Common myeloid progenitor, CD34-positive (primary cell): ENCODE data around the gene KCTD16.

Source experiments
- CTCF ChIA-PET: fragments of 350-600 bp; sonication (Branson Sonifier 250); formaldehyde crosslinking; loops from one replicate; lab custom pipeline; 2021; ENCODE audit warnings: antibody characterized with exemption; lab: Charles Lee
- POLR2A ChIA-PET: fragments of 350-600 bp; sonication (Branson Sonifier 250); formaldehyde crosslinking; loops from one replicate; lab custom pipeline; 2021; ENCODE audit warnings: antibody characterized with exemption; lab: Charles Lee
- DNase-seq, 3 donors: peaks; one replicate each; pipeline versions ENCODE4 v3.0.0 to v3.0.0-alpha.2; 2013
- H3K27ac ChIP-seq, 2 experiments: 1 replicate in 1 of 2; 2 replicates in 1 of 2; pipeline ENCODE4 v1.7.0; 2013; ENCODE audit warnings: inconsistent platforms in 2 of 2, low read length in 2 of 2, mild to moderate bottlenecking in 2 of 2, low read depth in 1 of 2, moderate library complexity in 1 of 2; ENCODE audit not compliant: severe bottlenecking in 2 of 2, insufficient read depth in 1 of 2, poor library complexity in 1 of 2
- H3K27me3 ChIP-seq, 5 experiments: replicated peaks in 2 of 5; 1 replicate in 3 of 5; 2 replicates in 2 of 5; pipeline versions ENCODE4 v1.6.1 to v1.7.0; 2013; ENCODE audit warnings: low read length in 4 of 5, mild to moderate bottlenecking in 2 of 5, moderate library complexity in 2 of 5, inconsistent platforms in 1 of 5; ENCODE audit not compliant: insufficient read depth in 5 of 5, control insufficient read depth in 4 of 5
- H3K36me3 ChIP-seq, 4 experiments: 1 replicate in 2 of 4; 2 replicates in 2 of 4; pipeline versions ENCODE4 v1.6.1 to v1.7.0; 2013; ENCODE audit warnings: low read length in 3 of 4, control low read depth in 1 of 4, mild to moderate bottlenecking in 1 of 4; ENCODE audit not compliant: control insufficient read depth in 4 of 4, insufficient read depth in 4 of 4
- H3K4me1 ChIP-seq, 4 experiments: 1 replicate in 3 of 4; 2 replicates in 1 of 4; pipeline versions ENCODE4 v1.6.1 to v1.7.1; 2013; ENCODE audit warnings: low read length in 3 of 4, mild to moderate bottlenecking in 3 of 4, control low read depth in 1 of 4, inconsistent platforms in 1 of 4, moderate library complexity in 1 of 4; ENCODE audit not compliant: control insufficient read depth in 4 of 4, insufficient read depth in 4 of 4; ENCODE audit errors: control extremely low read depth in 1 of 4
- H3K4me3 ChIP-seq, 7 experiments: 1 replicate in 4 of 7; 2 replicates in 3 of 7; pipeline versions ENCODE4 v1.5.1 to v1.7.0; 2013; ENCODE audit warnings: mild to moderate bottlenecking in 7 of 7, low read length in 6 of 7, moderate library complexity in 6 of 7, inconsistent platforms in 2 of 7, low read depth in 2 of 7, control low read depth in 1 of 7; ENCODE audit not compliant: insufficient read depth in 4 of 7, control insufficient read depth in 1 of 7; ENCODE audit errors: extremely low read depth in 1 of 7
- H3K9me3 ChIP-seq, 5 experiments: 1 replicate in 4 of 5; 2 replicates in 1 of 5; pipeline versions ENCODE4 v1.6.1 to v1.7.1; 2013; ENCODE audit warnings: low read length in 4 of 5, mild to moderate bottlenecking in 2 of 5, inconsistent platforms in 1 of 5, low read depth in 1 of 5, moderate library complexity in 1 of 5; ENCODE audit not compliant: control insufficient read depth in 4 of 5, insufficient read depth in 2 of 5; ENCODE audit errors: control extremely low read depth in 1 of 5
- WGBS: methylation state at CpG from one replicate; pipeline ENCODE4 v1.1.5; 2013; ENCODE audit not compliant: insufficient coverage; 5-methylcytosine and 5-hydroxymethylcytosine counted together

KCTD16 gene

GRCh38 chr5:144142139-144142823, 28.4 kb upstream of the KCTD16 start:
- POLR2A ChIA-PET, result no interaction called here
- 0% methylated on average over 1 of the region's 2 CpGs for WGBS
- Histone ChIP-seq H3K4me1 (peaks cover 0 to 10% (median 3%) of the 10 kb centered on the region in 4 experiments), H3K27ac (no peak overlapping the region), H3K36me3 (no peaks in the 10 kb centered on the region), H3K27me3 (no peaks in the 10 kb centered on the region), H3K4me3 (peak overlapping the region in 1 of 7 experiments; percentile 40), H3K9me3 (no peaks in the 10 kb centered on the region)
- peak; percentile 41 to 66 (median 53) for DNase-seq
- CTCF ChIA-PET, result interaction anchor here (1.5 to 2.0 kb wide), 2 partner anchors 9 to 45 kb away, joined by 5 read pairs; no protein-coding TSS in a partner anchor

GRCh38 chr5:144142824-144143162, 27.9 kb upstream of the KCTD16 start:
- H3K4me3 ChIP-seq, result no peak overlapping the region
- peak; percentile 7 to 61 (median 33) for DNase-seq
- POLR2A ChIA-PET, result no interaction called here
- CTCF ChIA-PET, result interaction anchor here (1.5 to 2.0 kb wide), 2 partner anchors 10 to 45 kb away, joined by 5 read pairs; no protein-coding TSS in a partner anchor
- WGBS, result 29% methylated on average over 1 of the region's 1 CpG
- no peaks in the 10 kb centered on the region for H3K9me3 ChIP-seq
- H3K27me3 ChIP-seq, result no peaks in the 10 kb centered on the region
- no peaks in the 10 kb centered on the region for H3K36me3 ChIP-seq
- H3K27ac ChIP-seq, result no peak overlapping the region
- peaks cover 0 to 10% (median 3%) of the 10 kb centered on the region in 4 experiments for H3K4me1 ChIP-seq

GRCh38 chr5:144143625-144144024, 27.0 kb upstream of the KCTD16 start:
- no peaks in the 10 kb centered on the region for H3K9me3 ChIP-seq
- H3K4me3 ChIP-seq, result no peak overlapping the region
- CTCF ChIA-PET, result interaction anchor here (1.5 kb wide), 1 partner anchor 11 kb away, joined by 5 read pairs; no protein-coding TSS in a partner anchor
- H3K36me3 ChIP-seq, result no peaks in the 10 kb centered on the region
- 93% methylated on average over 1 of the region's 1 CpG for WGBS
- peaks cover 0 to 10% (median 3%) of the 10 kb centered on the region in 4 experiments for H3K4me1 ChIP-seq
- no peak for DNase-seq
- H3K27me3 ChIP-seq, result no peaks in the 10 kb centered on the region
- H3K27ac ChIP-seq, result no peak overlapping the region
- POLR2A ChIA-PET, result no interaction called here

DNA sequence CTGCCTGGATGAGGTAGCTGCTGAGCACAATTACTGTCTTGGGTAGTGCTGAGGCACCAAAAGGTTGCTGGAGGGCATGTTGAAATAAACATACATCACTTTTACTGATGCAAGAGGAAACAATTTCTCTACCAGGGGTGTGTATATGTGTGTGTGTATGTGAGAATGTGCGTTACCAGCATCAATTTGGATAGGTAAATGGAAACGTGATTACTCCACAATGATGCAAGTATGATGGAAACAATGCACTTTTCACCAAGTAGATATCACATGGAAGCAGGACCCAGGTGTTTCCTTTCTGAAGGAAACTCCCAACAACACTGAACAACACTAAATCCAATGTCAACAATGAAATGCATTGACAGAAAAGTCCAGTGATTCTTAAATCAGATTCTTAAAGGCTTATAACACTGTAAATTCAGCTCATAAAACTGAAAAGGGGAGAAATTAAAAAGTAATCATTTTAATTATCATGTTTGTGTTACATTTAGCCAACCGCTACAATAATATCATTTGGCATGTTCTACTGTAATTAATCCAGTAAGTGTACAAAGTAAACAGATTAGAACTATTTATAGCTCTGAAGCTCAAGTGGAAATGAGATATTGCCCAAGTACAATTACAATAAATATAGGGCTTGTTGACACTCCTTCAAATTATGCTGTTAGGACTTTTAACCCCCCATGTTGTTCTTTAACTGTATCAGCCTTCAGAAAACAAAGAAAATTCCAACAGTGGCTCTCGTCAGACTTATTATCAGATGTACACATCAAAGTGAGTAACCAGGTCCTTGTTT, 25.5 kb upstream of the KCTD16 start:
- no peaks in the 10 kb centered on the region for H3K9me3 ChIP-seq
- POLR2A ChIA-PET, result no interaction called here
- DNase-seq, result peak in 2 of 3 donors; percentile 20 to 48
- CTCF ChIA-PET, result no interaction called here
- H3K4me3 ChIP-seq, result no peak overlapping the region
- H3K4me1 ChIP-seq, result peaks cover 0 to 10% (median 3%) of the 10 kb centered on the region in 4 experiments
- no CpG with 5 or more reads among the region's 4 CpGs for WGBS
- H3K27me3 ChIP-seq, result no peaks in the 10 kb centered on the region
- no peaks in the 10 kb centered on the region for H3K36me3 ChIP-seq
- no peak overlapping the region for H3K27ac ChIP-seq

GRCh38 chr5:144151026-144151425, 19.6 kb upstream of the KCTD16 start:
- WGBS, result 100% methylated on average over 3 of the region's 3 CpGs
- Histone ChIP-seq H3K4me3 (no peak overlapping the region), H3K27ac (no peak overlapping the region), H3K27me3 (no peaks in the 10 kb centered on the region), H3K36me3 (no peaks in the 10 kb centered on the region), H3K9me3 (no peaks in the 10 kb centered on the region), H3K4me1 (no peaks in the 10 kb centered on the region)
- ChIA-PET POLR2A (no interaction called here), CTCF (no interaction called here)
- DNase-seq, result no peak

- WGBS, result 100% methylated on average over 1 of the region's 2 CpGs
- no peaks in the 10 kb centered on the region for H3K27me3 ChIP-seq
- H3K4me3 ChIP-seq, result no peak overlapping the region
- H3K4me1 ChIP-seq, result no peaks in the 10 kb centered on the region
- DNase-seq, result no peak
- no peak overlapping the region for H3K27ac ChIP-seq
- CTCF ChIA-PET, result no interaction called here
- POLR2A ChIA-PET, result no interaction called here
- H3K36me3 ChIP-seq, result peaks cover 4 to 21% (median 13%) of the 10 kb centered on the region in 4 experiments
- H3K9me3 ChIP-seq, result no peaks in the 10 kb centered on the region
Observed at GRCh38 chr5:144156767-144157171, 13.9 kb upstream of the KCTD16 start.

- Histone ChIP-seq H3K27me3 (no peaks in the 10 kb centered on the region), H3K4me1 (no peaks in the 10 kb centered on the region), H3K9me3 (no peaks in the 10 kb centered on the region), H3K4me3 (no peak overlapping the region), H3K36me3 (peaks cover 18 to 62% (median 34%) of the 10 kb centered on the region in 4 experiments), H3K27ac (no peak overlapping the region)
- CTCF ChIA-PET, result no interaction called here
- POLR2A ChIA-PET, result no interaction called here
- no peak for DNase-seq
- WGBS, result no CpG with 5 or more reads among the region's 1 CpG
Observed at GRCh38 chr5:144162686-144163085, 8.0 kb upstream of the KCTD16 start.
